PC-3 (cell line): ENCODE measurements around the gene MYL6. TPM values are rescaled to one million over a fixed set of nuclear protein-coding genes. Genes with fewer than 3 reads are reported as not detected.
A peak's percentile ranks its signal among the peaks of the same experiment; 100 is the strongest.

Experiments
- ATAC-seq: fragments of 200-7000 bp; cut with Tn5 transposase; 2 replicates; pipeline ENCODE4 v1.9.1; 2020; ENCODE audit warnings: mild to moderate bottlenecking, moderate library complexity
- BruUV-seq: library from RNA; stranded (reverse); fragments of 400-500 nt; replicated peaks from 2 replicates; lab custom pipeline; 2021; lab: Mats Ljungman, UMichigan
- CTCF ChIA-PET: fragments of 300-600 bp; sonication (Branson Sonifier 250); formaldehyde crosslinking; loops from one replicate; lab custom pipeline; 2022; ENCODE audit warnings: antibody characterized with exemption; lab: Charles Lee
- POLR2A ChIA-PET: fragments of 300-600 bp; sonication (Branson Sonifier 250); formaldehyde crosslinking; loops from one replicate; lab custom pipeline; 2022; ENCODE audit warnings: antibody characterized with exemption; ENCODE audit not compliant: unreplicated experiment; lab: Charles Lee
- DNase-seq: peaks from one replicate; pipeline ENCODE4 v3.0.0-alpha.2; 2015
- H2AFZ ChIP-seq: fragments of 300-600 bp; sonication (generic); 2 replicates; pipeline ENCODE4 v1.6.0; 2016; ENCODE audit warnings: antibody characterized with exemption, low read length
- H3F3A ChIP-seq: fragments of 300-600 bp; sonication (generic); one replicate; pipeline ENCODE4 v1.6.0; 2017; ENCODE audit warnings: antibody characterized with exemption, low read length, control low read depth, mild to moderate bottlenecking; ENCODE audit not compliant: unreplicated experiment
- H3K27ac ChIP-seq: fragments of 300-600 bp; sonication (generic); 2 replicates; pipeline ENCODE4 v1.5.1; 2016; ENCODE audit warnings: mild to moderate bottlenecking, low read length
- H3K27me3 ChIP-seq: fragments of 300-600 bp; sonication (generic); 2 replicates; pipeline ENCODE4 v1.6.1; 2016; ENCODE audit warnings: low read length, mixed read lengths
- H3K36me3 ChIP-seq: fragments of 300-600 bp; sonication (generic); 2 replicates; pipeline ENCODE4 v1.6.1; 2016; ENCODE audit warnings: low read depth, mixed run types, low read length, mixed read lengths
- H3K4me1 ChIP-seq: fragments of 300-600 bp; sonication (generic); 2 replicates; pipeline ENCODE4 v1.5.1; 2016; ENCODE audit warnings: low read length; ENCODE audit not compliant: insufficient read depth
- H3K4me2 ChIP-seq: fragments of 300-600 bp; sonication (generic); 2 replicates; pipeline ENCODE4 v1.6.0; 2016; ENCODE audit warnings: low read length
- H3K4me3 ChIP-seq: fragments of 300-600 bp; sonication (generic); 2 replicates; pipeline ENCODE4 v1.5.1; 2016; ENCODE audit warnings: mild to moderate bottlenecking, low read length, mixed read lengths
- H3K79me2 ChIP-seq: fragments of 300-600 bp; sonication (generic); 2 replicates; pipeline ENCODE4 v1.6.1; 2017; ENCODE audit warnings: low read length, mixed read lengths
- H3K9ac ChIP-seq: fragments of 300-600 bp; sonication (generic); 2 replicates; pipeline ENCODE4 v1.6.0; 2016; ENCODE audit warnings: mild to moderate bottlenecking, low read length
- H3K9me2 ChIP-seq: fragments of 300-600 bp; sonication (generic); replicated peaks from 2 replicates; pipeline ENCODE4 v1.6.1; 2016; ENCODE audit warnings: mixed run types, low read length, mixed read lengths
- H3K9me3 ChIP-seq: fragments of 300-600 bp; sonication (generic); 2 replicates; pipeline ENCODE4 v1.6.1; 2016; ENCODE audit warnings: low read length, mixed read lengths
- H4K20me1 ChIP-seq: fragments of 300-600 bp; sonication (generic); 2 replicates; pipeline ENCODE4 v1.6.1; 2016; ENCODE audit warnings: low read length, mixed read lengths
- EZH2 ChIP-seq: fragments of 300-600 bp; sonication (generic); IDR thresholded peaks from one replicate; pipeline ENCODE4 v1.6.1; 2017; ENCODE audit warnings: antibody characterized with exemption, mild to moderate bottlenecking, low read length; ENCODE audit not compliant: unreplicated experiment
- EZH2phosphoT487 ChIP-seq: fragments of 300-600 bp; sonication (generic); IDR thresholded peaks from 2 replicates; pipeline ENCODE4 v1.6.1; 2018; ENCODE audit warnings: mild to moderate bottlenecking, antibody characterized with exemption, low read length, borderline replicate concordance
- intact Hi-C: fragments of 100-400 bp; cut with micrococcal nuclease; formaldehyde crosslinking; loops from 2 replicates; pipeline ENCODE4 v1.9.0; 2023
- total RNA-seq: library from RNA; depleted of rRNA; stranded (reverse); fragments of >200 nt; gene quantifications from 2 replicates; pipeline ENCODE4 v1.2.3, GENCODE V29; 2014
- TF ChIP-seq, protein P1 (sequence below): fragments of 300-600 bp; sonication (generic); conservative IDR thresholded peaks from 2 replicates; pipeline ENCODE4 v1.5.1; 2017; ENCODE audit warnings: antibody characterized with exemption, low read depth, mild to moderate bottlenecking, low read length

The MYL6 gene
- total RNA-seq, 1 experiment from 2014 or later = 1,385 TPM

DNA sequence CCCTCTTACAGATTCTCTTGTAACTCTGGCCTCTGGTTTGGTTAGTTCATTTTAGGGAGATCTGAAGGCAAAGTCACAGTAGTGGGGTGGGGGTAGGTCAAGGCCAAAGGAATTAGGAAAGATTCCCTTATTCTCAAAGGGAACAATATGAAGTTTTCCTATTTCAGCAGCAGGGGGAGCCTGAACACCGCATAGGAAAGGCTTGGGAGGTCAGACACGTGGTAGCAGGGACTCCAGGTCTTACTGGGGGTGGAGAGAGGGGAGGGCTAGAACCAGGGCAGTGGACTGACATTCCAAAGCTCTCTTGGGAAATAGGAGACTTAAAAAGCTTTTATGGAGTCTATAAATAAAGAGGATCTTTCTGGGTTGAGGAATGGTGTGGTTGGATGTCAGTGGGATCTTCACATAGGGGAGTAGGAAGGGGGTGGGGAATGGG is 38.8 kb upstream of the MYL6 start:
- no peaks in the 10 kb centered on the region for H3K9me3 ChIP-seq
- H3K4me3 ChIP-seq = peak overlapping the region; percentile 96
- H3K27ac ChIP-seq = peak overlapping the region; percentile 57
- peak; percentile 89 for DNase-seq
- no TSS peak for BruUV-seq
- ChIA-PET POLR2A (interaction anchor here (0.5 kb wide), 1 partner anchor 191 kb away, joined by 3 read pairs; no protein-coding TSS in a partner anchor), CTCF (interaction anchor here (0.5 to 2.9 kb wide), 6 partner anchors 9 to 326 kb away, joined by 3 to 37 read pairs (median 8); partner anchors contain the start of genes ESYT1, PA2G4 and SMARCC2)
- H3K4me2 ChIP-seq = peak overlapping the region; percentile 94
- no peaks in the 10 kb centered on the region for H3K27me3 ChIP-seq
- TF ChIP-seq EZH2 = no peak
- TF ChIP-seq, protein P1, sequence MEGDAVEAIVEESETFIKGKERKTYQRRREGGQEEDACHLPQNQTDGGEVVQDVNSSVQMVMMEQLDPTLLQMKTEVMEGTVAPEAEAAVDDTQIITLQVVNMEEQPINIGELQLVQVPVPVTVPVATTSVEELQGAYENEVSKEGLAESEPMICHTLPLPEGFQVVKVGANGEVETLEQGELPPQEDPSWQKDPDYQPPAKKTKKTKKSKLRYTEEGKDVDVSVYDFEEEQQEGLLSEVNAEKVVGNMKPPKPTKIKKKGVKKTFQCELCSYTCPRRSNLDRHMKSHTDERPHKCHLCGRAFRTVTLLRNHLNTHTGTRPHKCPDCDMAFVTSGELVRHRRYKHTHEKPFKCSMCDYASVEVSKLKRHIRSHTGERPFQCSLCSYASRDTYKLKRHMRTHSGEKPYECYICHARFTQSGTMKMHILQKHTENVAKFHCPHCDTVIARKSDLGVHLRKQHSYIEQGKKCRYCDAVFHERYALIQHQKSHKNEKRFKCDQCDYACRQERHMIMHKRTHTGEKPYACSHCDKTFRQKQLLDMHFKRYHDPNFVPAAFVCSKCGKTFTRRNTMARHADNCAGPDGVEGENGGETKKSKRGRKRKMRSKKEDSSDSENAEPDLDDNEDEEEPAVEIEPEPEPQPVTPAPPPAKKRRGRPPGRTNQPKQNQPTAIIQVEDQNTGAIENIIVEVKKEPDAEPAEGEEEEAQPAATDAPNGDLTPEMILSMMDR = peak; percentile 93
- TF ChIP-seq EZH2phosphoT487 = no peak
- intact Hi-C loops = loop anchor here (1.0 to 5.0 kb wide), 5 partner anchors 38 to 105 kb away; partner anchors contain the start of genes MYL6, NABP2 and SMARCC2
- ATAC-seq = peak; percentile 29
- no peaks in the 10 kb centered on the region for H3K9me2 ChIP-seq
- H3F3A ChIP-seq = peaks cover 8% of the 10 kb centered on the region
- H4K20me1 ChIP-seq = no peaks in the 10 kb centered on the region
- H3K9ac ChIP-seq = peak overlapping the region; percentile 78
- peaks cover 4% of the 10 kb centered on the region for H3K36me3 ChIP-seq
- H3K4me1 ChIP-seq = peaks cover 33% of the 10 kb centered on the region
- peak overlapping the region; percentile 32; the same call in 1 of the 2 replicates for H2AFZ ChIP-seq
- peaks cover 33% of the 10 kb centered on the region for H3K79me2 ChIP-seq

- peak overlapping the region; percentile 78 for H3K9ac ChIP-seq
- H3K9me3 ChIP-seq = no peaks in the 10 kb centered on the region
- peaks cover 33% of the 10 kb centered on the region for H3K79me2 ChIP-seq
- H4K20me1 ChIP-seq = no peaks in the 10 kb centered on the region
- ChIA-PET CTCF (interaction anchor here (0.5 to 2.9 kb wide), 5 partner anchors 8 to 327 kb away, joined by 3 to 37 read pairs (median 7); partner anchors contain the start of genes ESYT1 and SMARCC2), POLR2A (no interaction called here)
- peaks cover 4% of the 10 kb centered on the region for H3K36me3 ChIP-seq
- H3K4me2 ChIP-seq = peak overlapping the region; percentile 94
- H3K27me3 ChIP-seq = no peaks in the 10 kb centered on the region
- H3K27ac ChIP-seq = peak overlapping the region; percentile 27
- DNase-seq (peak; percentile 73), ATAC-seq (no peak)
- H3K9me2 ChIP-seq = no peaks in the 10 kb centered on the region
- intact Hi-C loops = no loop called here
- H3F3A ChIP-seq = peaks cover 8% of the 10 kb centered on the region
- TF ChIP-seq, protein P1 = no peak
- TF ChIP-seq EZH2phosphoT487 (no peak), EZH2 (no peak)
- peak overlapping the region; percentile 96 for H3K4me3 ChIP-seq
- peaks cover 29% of the 10 kb centered on the region for H3K4me1 ChIP-seq
- H2AFZ ChIP-seq = no peak overlapping the region; the same call in 1 of the 2 replicates
- BruUV-seq = no TSS peak
Measured at GRCh38 chr12:56120158-56120846, 37.9 kb upstream of the MYL6 start.
